HG02884 (cell line): ENCODE data around the gene ZBTB12.
"Not testable (repeated sequence)": the region's sequence is repeated elsewhere in the genome, so short reads cannot be mapped to it uniquely, and the experiment has no call there.

ENCODE experiments used
- ATAC-seq: cut with Tn5 transposase; IDR thresholded peaks from one replicate; pipeline ENCODE4 v1.9.1; 2021; ENCODE audit warnings: mild to moderate bottlenecking, moderate library complexity; ENCODE audit not compliant: unreplicated experiment

The ZBTB12 gene

GRCh38 chr6:31877125-31877650, 24.7 kb downstream of the ZBTB12 start:
- no peak for ATAC-seq

- ATAC-seq: no peak
Observed at GRCh38 chr6:31876357-31876756, 25.5 kb downstream of the ZBTB12 start.

- no peak for ATAC-seq
Observed at GRCh38 chr6:31875877-31876276, 26.0 kb downstream of the ZBTB12 start.

- ATAC-seq: no peak
Observed at GRCh38 chr6:31874836-31875572, 26.9 kb downstream of the ZBTB12 start.

GRCh38 chr6:31874084-31874670, 27.7 kb downstream of the ZBTB12 start:
- ATAC-seq: no peak

GRCh38 chr6:31871046-31871659, 30.7 kb downstream of the ZBTB12 start:
- no peak for ATAC-seq

- ATAC-seq: no peak
Observed at GRCh38 chr6:31870385-31870921, 31.4 kb downstream of the ZBTB12 start.

- ATAC-seq: no peak
Observed at GRCh38 chr6:31869343-31869742, 32.5 kb downstream of the ZBTB12 start.

- not testable (repeated sequence) for ATAC-seq
Observed at GRCh38 chr6:31868658-31868971, 33.3 kb downstream of the ZBTB12 start.

- ATAC-seq: no peak
Observed at GRCh38 chr6:31865205-31866118, 36.4 kb downstream of the ZBTB12 start.

- no peak for ATAC-seq
Observed at GRCh38 chr6:31864818-31865204, 37.1 kb downstream of the ZBTB12 start.

- ATAC-seq: not testable (repeated sequence)
Observed at GRCh38 chr6:31864123-31864562, 37.7 kb downstream of the ZBTB12 start.

GRCh38 chr6:31862344-31863235, 39.3 kb downstream of the ZBTB12 start, which contains the start of gene NEU1:
TSS of gene NEU1 (minus strand) at chr6:31862821. CDS start at chr6:31862776, 45 bp downstream.
- ATAC-seq: peak; percentile 85

- no peak for ATAC-seq
Observed at GRCh38 chr6:31861919-31862343, 40.0 kb downstream of the ZBTB12 start.

GRCh38 chr6:31861150-31861549, 40.7 kb downstream of the ZBTB12 start:
- no peak for ATAC-seq

- ATAC-seq: no peak
Observed at GRCh38 chr6:31860349-31860748, 41.5 kb downstream of the ZBTB12 start.

GRCh38 chr6:31859923-31860322, 42.0 kb downstream of the ZBTB12 start:
- ATAC-seq: no peak

- ATAC-seq: no peak
Observed at GRCh38 chr6:31858707-31859106, 43.2 kb downstream of the ZBTB12 start.

GRCh38 chr6:31857774-31858173, 44.1 kb downstream of the ZBTB12 start:
- ATAC-seq: not testable (repeated sequence)
